Measurements from ENCODE around the gene ZNF385B. TPM values are rescaled to one million over a fixed set of nuclear protein-coding genes. Genes with fewer than 3 reads are reported as not detected.

ZNF385B gene
- total and polyA plus RNA-seq, 9 of the 15 experiments (the other 6 are each of a cell fraction or from before 2014, with no cell fraction given) = 0.50 TPM; not detected in 8

DNA sequence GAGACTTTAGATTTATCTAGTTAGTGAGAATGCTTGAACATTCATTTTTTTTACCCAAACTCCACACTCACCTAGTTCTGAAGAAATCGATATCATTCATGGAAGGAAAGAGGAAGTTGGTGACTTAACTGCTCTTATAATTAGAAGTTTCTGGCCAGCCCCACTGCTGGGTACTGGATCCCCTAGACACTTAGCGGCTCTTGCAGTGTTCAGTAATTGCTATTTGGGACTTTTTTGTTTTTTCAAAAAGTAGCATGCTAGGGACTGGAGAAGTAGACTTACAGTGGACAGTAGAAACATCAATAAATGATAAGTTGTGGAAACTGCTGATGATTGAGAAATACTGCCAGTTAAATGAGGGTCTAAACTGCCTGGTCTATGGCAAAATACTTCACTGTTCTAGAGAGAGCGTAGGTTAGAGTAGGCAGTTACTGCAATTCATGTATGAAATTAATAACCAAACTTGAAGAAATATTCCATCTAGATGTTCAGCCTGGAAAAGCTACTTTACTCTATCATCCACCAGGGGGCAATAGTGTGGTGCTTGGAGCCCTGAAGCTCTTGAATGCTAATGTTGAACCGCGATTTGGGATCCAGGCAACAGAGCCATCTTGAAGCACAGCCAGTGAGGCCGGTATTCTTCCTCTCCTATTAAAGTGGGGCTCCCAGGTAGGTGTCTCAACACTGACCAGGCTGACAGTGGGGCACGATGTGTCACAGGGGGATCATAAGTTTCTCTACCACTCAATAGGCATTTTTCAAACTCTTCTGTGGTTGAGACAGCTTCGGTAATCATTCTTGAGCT is 450.7 kb downstream of the ZNF385B start (continued):
- TF ChIP-seq NR2C2 (CRISPR knock-in tag; IDR thresholded peaks at IDR 0.05) (no peak), NR2C2 (tag; IDR thresholded peaks at IDR 0.05) (no peak), PHB (CRISPR knock-in tag; IDR thresholded peaks at IDR 0.05) (no peak), SMC3 (conservative IDR thresholded peaks at IDR 0.05; ENCODE audit: insufficient read depth, low read depth, low read length) (peak; percentile 34; the same call in 1 of the 2 replicates), RAD21 (CRISPR knock-in tag; conservative IDR thresholded peaks at IDR 0.05 in 1 of 2, IDR thresholded peaks at IDR 0.05 in 1 of 2) (peak; percentile 39 to 54; a peak in 3 of 4 replicates), ZNF133 (CRISPR knock-in tag; IDR thresholded peaks at IDR 0.05) (no peak), ZNF668 (CRISPR knock-in tag; IDR thresholded peaks at IDR 0.05) (no peak), TCF3 (CRISPR knock-in tag; IDR thresholded peaks at IDR 0.05) (no peak), KDM2B (CRISPR knock-in tag; IDR thresholded peaks at IDR 0.05) (no peak), IFI16 (CRISPR knock-in tag; IDR thresholded peaks at IDR 0.05) (no peak), PHF21A (IDR thresholded peaks at IDR 0.05; ENCODE audit: borderline replicate concordance, low read depth) (no peak), ZNF75A (CRISPR knock-in tag; IDR thresholded peaks at IDR 0.05) (no peak), HDAC6 (IDR thresholded peaks at IDR 0.05; ENCODE audit: low read depth, low read length) (no peak)
- TF ChIP-seq, protein P1, sequence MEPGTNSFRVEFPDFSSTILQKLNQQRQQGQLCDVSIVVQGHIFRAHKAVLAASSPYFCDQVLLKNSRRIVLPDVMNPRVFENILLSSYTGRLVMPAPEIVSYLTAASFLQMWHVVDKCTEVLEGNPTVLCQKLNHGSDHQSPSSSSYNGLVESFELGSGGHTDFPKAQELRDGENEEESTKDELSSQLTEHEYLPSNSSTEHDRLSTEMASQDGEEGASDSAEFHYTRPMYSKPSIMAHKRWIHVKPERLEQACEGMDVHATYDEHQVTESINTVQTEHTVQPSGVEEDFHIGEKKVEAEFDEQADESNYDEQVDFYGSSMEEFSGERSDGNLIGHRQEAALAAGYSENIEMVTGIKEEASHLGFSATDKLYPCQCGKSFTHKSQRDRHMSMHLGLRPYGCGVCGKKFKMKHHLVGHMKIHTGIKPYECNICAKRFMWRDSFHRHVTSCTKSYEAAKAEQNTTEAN (CRISPR knock-in tag; IDR thresholded peaks at IDR 0.05) = no peak
- TF ChIP-seq, protein P2, sequence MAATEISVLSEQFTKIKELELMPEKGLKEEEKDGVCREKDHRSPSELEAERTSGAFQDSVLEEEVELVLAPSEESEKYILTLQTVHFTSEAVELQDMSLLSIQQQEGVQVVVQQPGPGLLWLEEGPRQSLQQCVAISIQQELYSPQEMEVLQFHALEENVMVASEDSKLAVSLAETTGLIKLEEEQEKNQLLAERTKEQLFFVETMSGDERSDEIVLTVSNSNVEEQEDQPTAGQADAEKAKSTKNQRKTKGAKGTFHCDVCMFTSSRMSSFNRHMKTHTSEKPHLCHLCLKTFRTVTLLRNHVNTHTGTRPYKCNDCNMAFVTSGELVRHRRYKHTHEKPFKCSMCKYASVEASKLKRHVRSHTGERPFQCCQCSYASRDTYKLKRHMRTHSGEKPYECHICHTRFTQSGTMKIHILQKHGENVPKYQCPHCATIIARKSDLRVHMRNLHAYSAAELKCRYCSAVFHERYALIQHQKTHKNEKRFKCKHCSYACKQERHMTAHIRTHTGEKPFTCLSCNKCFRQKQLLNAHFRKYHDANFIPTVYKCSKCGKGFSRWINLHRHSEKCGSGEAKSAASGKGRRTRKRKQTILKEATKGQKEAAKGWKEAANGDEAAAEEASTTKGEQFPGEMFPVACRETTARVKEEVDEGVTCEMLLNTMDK (IDR thresholded peaks at IDR 0.05; ENCODE audit: borderline replicate concordance, insufficient read depth, low read depth, low read length, poor library complexity, severe bottlenecking) = no peak
- TF ChIP-seq, protein P3, sequence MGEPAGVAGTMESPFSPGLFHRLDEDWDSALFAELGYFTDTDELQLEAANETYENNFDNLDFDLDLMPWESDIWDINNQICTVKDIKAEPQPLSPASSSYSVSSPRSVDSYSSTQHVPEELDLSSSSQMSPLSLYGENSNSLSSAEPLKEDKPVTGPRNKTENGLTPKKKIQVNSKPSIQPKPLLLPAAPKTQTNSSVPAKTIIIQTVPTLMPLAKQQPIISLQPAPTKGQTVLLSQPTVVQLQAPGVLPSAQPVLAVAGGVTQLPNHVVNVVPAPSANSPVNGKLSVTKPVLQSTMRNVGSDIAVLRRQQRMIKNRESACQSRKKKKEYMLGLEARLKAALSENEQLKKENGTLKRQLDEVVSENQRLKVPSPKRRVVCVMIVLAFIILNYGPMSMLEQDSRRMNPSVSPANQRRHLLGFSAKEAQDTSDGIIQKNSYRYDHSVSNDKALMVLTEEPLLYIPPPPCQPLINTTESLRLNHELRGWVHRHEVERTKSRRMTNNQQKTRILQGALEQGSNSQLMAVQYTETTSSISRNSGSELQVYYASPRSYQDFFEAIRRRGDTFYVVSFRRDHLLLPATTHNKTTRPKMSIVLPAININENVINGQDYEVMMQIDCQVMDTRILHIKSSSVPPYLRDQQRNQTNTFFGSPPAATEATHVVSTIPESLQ (CRISPR knock-in tag; IDR thresholded peaks at IDR 0.05) = no peak
